Measurements from ENCODE around the gene SKIC8.
A peak's percentile ranks its signal among the peaks of the same experiment; 100 is the strongest.

SKIC8 gene

DNA sequence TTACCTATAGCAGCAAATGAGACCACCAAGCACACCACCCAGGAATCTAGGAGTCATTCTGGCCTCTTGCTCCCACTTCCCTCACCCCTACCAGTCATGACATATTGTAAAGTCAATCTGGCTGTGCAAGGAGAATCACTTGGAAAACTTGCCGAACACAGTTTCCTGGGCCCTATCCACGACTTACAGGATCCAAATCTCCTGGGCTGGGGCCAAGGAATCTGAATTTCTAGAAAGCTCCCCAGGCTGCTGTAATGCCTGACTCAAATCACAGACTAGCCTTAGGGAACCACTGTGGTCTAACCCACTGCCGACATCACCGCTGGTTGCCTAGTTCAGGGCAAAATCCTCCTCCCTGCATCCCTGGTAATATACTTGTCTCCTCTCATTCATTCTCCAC lies 36.6 kb upstream of the SKIC8 start:
- Histone ChIP-seq H3K36me3 (ENCODE audit: insufficient read depth, low read depth, low read length) (no peaks in the 10 kb centered on the region), H3K9me3 (ENCODE audit: insufficient read depth, low read depth, low read length) (no peaks in the 10 kb centered on the region), H3K4me3 (ENCODE audit: low read length) (no peak overlapping the region), H3K27me3 (ENCODE audit: insufficient read depth, low read length) (peaks cover 41% of the 10 kb centered on the region), H3K27ac (ENCODE audit: low read length) (no peak overlapping the region), H3K9ac (ENCODE audit: low read depth, low read length) (no peak overlapping the region), H3K4me1 (ENCODE audit: insufficient read depth, low read length) (peaks cover 9% of the 10 kb centered on the region; the same call in 1 of the 2 replicates)

GRCh38 chr15:78334845-78335244 lies 35.4 kb upstream of the SKIC8 start:
- Histone ChIP-seq H3K27me3 (ENCODE audit: insufficient read depth, low read length) (peaks cover 31% of the 10 kb centered on the region), H3K9me3 (ENCODE audit: insufficient read depth, low read depth, low read length) (no peaks in the 10 kb centered on the region), H3K4me3 (ENCODE audit: low read length) (no peak overlapping the region), H3K9ac (ENCODE audit: low read depth, low read length) (no peak overlapping the region), H3K27ac (ENCODE audit: low read length) (no peak overlapping the region), H3K4me1 (ENCODE audit: insufficient read depth, low read length) (peaks cover 8% of the 10 kb centered on the region; the same call in 1 of the 2 replicates), H3K36me3 (ENCODE audit: insufficient read depth, low read depth, low read length) (no peaks in the 10 kb centered on the region)

GRCh38 chr15:78329625-78330024 lies 30.2 kb upstream of the SKIC8 start:
- Histone ChIP-seq H3K9me3 (ENCODE audit: insufficient read depth, low read depth, low read length) (no peaks in the 10 kb centered on the region), H3K4me1 (ENCODE audit: insufficient read depth, low read length) (peaks cover 6% of the 10 kb centered on the region; the same call in 1 of the 2 replicates), H3K27ac (ENCODE audit: low read length) (no peak overlapping the region), H3K4me3 (ENCODE audit: low read length) (no peak overlapping the region), H3K9ac (ENCODE audit: low read depth, low read length) (no peak overlapping the region), H3K36me3 (ENCODE audit: insufficient read depth, low read depth, low read length) (no peaks in the 10 kb centered on the region), H3K27me3 (ENCODE audit: insufficient read depth, low read length) (no peaks in the 10 kb centered on the region)

DNA sequence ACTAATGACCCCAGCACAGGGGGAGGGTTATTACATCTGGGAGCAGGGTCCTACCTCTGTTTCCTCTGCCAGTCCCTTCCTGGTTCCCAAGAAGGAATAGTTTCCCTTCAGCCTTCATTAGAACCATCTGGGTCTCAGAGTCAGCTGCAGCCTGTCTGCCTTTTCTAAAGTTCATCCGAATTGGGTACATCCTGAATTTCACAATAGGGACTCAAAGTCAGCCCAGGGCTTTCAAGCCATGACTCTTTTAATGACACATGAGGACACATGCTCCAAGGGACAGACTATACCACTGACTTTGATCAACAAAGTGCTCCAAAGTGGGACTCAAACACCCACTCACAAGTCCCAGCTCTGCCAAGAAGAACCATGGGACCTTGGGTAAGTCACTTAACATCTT lies 28.1 kb upstream of the SKIC8 start:
- Histone ChIP-seq H3K36me3 (ENCODE audit: insufficient read depth, low read depth, low read length) (no peaks in the 10 kb centered on the region), H3K4me1 (ENCODE audit: insufficient read depth, low read length) (peaks cover 12% of the 10 kb centered on the region; the same call in 1 of the 2 replicates), H3K4me3 (ENCODE audit: low read length) (no peak overlapping the region), H3K27me3 (ENCODE audit: insufficient read depth, low read length) (no peaks in the 10 kb centered on the region), H3K9me3 (ENCODE audit: insufficient read depth, low read depth, low read length) (no peaks in the 10 kb centered on the region), H3K27ac (ENCODE audit: low read length) (no peak overlapping the region), H3K9ac (ENCODE audit: low read depth, low read length) (no peak overlapping the region)

DNA sequence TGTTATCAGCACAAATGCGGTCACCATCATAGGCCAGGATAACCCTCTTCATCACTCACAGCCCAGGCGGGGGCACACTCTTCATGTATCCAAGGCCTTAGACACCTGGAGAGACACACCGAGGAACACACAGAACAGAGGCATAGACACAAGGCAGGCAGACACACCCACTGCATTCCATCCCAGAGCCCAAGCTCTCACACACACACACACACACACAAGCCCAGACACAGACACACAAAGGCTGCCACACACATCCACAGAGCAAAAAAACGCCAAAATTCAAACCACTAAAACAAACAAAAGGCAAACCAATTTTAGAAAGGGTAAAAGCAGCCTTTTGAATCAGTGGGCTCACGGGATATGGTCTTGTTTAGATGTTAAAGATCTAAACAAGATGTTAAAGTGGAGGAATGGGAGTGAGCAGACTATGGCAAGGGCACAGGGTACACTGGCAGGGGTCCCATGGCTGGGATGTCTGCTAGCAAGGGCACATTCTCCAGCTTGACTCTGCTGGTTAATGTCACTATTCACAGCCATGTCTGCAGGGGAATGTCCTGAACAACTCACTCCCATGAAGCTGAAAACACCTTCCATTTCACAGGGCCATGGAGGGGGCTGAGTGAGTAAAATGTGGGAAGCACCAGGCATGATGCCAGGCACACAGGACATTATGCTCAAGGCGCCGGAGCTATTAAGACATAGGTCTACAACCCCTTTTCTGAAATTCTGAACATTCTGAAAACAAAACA lies 25.9 kb upstream of the SKIC8 start:
- no peak overlapping the region for H3K27ac ChIP-seq (ENCODE audit: low read length)
- H3K4me3 ChIP-seq (ENCODE audit: low read length): no peak overlapping the region
- H3K36me3 ChIP-seq (ENCODE audit: insufficient read depth, low read depth, low read length): no peaks in the 10 kb centered on the region
- no peaks in the 10 kb centered on the region for H3K9me3 ChIP-seq (ENCODE audit: insufficient read depth, low read depth, low read length)
- H3K4me1 ChIP-seq (ENCODE audit: insufficient read depth, low read length): peaks cover 19% of the 10 kb centered on the region
- no peak overlapping the region for H3K9ac ChIP-seq (ENCODE audit: low read depth, low read length)
- no peaks in the 10 kb centered on the region for H3K27me3 ChIP-seq (ENCODE audit: insufficient read depth, low read length)

DNA sequence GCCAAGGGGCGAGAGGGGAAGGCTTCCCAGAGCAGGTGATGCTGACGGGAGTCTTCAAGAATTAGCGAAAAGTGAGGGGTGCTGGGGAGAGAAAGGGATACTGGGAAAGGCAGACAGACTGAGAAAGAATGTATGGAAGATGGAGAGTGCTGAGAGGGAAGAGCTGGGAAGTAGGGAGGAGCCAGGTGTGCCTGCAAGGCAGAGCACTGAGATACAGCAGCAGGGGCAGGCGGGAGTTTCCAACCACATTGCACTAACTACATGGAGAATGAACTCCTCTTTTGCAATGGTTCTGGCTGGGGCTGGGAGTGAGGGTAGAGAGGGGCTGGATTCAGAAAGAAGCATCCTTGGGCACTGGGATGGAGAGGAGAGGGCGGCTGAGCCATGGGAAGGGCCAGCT lies 24.7 kb upstream of the SKIC8 start:
- Histone ChIP-seq H3K4me1 (ENCODE audit: insufficient read depth, low read length) (peaks cover 19% of the 10 kb centered on the region), H3K9me3 (ENCODE audit: insufficient read depth, low read depth, low read length) (no peaks in the 10 kb centered on the region), H3K27me3 (ENCODE audit: insufficient read depth, low read length) (no peaks in the 10 kb centered on the region)

DNA sequence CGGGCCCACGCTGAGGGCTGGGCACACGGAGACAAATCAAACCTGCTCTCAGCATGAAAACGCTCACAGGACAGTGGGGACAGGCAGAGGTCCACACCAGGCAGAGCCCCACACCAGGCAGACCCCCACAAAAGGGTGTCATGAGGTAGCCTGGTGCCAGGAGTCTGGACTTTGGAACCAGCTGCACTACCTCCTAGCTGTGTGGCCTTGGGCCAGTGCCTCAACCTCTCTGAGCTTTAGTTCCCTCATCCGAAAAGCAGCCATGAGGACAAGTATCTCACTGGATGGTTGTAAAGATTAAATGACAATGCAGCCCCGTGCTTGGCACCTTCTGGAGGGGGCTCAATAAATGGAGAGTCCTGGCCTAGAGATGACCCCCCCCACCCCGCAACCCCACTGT lies 24.3 kb upstream of the SKIC8 start:
- Histone ChIP-seq H3K4me1 (ENCODE audit: insufficient read depth, low read length) (peaks cover 19% of the 10 kb centered on the region), H3K9ac (ENCODE audit: low read depth, low read length) (no peak overlapping the region), H3K4me3 (ENCODE audit: low read length) (no peak overlapping the region), H3K36me3 (ENCODE audit: insufficient read depth, low read depth, low read length) (no peaks in the 10 kb centered on the region), H3K27ac (ENCODE audit: low read length) (no peak overlapping the region), H3K9me3 (ENCODE audit: insufficient read depth, low read depth, low read length) (no peaks in the 10 kb centered on the region), H3K27me3 (ENCODE audit: insufficient read depth, low read length) (no peaks in the 10 kb centered on the region)

More for the DNA sequence above, 24.7 kb upstream of the SKIC8 start:
- H3K27ac ChIP-seq (ENCODE audit: low read length): no peak overlapping the region
- no peak overlapping the region for H3K4me3 ChIP-seq (ENCODE audit: low read length)
- no peak overlapping the region for H3K9ac ChIP-seq (ENCODE audit: low read depth, low read length)
- H3K36me3 ChIP-seq (ENCODE audit: insufficient read depth, low read depth, low read length): no peaks in the 10 kb centered on the region

GRCh38 chr15:78322724-78323521 lies 23.5 kb upstream of the SKIC8 start:
- Histone ChIP-seq H3K4me3 (ENCODE audit: low read length) (no peak overlapping the region), H3K4me1 (ENCODE audit: insufficient read depth, low read length) (peaks cover 19% of the 10 kb centered on the region), H3K9me3 (ENCODE audit: insufficient read depth, low read depth, low read length) (no peaks in the 10 kb centered on the region), H3K27me3 (ENCODE audit: insufficient read depth, low read length) (no peaks in the 10 kb centered on the region), H3K9ac (ENCODE audit: low read depth, low read length) (peak overlapping the region; percentile 48; the same call in 1 of the 2 replicates), H3K36me3 (ENCODE audit: insufficient read depth, low read depth, low read length) (no peaks in the 10 kb centered on the region), H3K27ac (ENCODE audit: low read length) (no peak overlapping the region)

DNA sequence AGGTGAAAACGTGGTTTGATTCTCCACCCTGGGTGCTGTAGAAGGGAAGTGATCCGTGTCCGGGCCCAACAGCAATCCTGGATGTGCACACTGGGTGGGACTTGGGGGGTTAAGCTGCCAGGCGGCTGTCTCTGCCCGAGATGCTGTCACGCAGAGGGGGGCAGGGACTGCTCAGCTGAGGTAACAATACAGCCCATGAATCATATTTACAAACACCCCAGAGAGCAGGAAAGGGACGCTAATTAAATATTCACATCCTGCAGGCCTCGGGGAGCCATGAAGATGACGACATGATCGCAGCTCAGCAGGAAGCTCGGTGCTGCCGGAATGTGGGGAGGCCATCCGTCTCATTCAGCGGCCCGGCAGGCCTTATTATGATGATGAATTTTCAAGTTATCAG lies 22.8 kb upstream of the SKIC8 start:
- Histone ChIP-seq H3K27ac (ENCODE audit: low read length) (no peak overlapping the region), H3K9ac (ENCODE audit: low read depth, low read length) (peak overlapping the region; percentile 67; the same call in 1 of the 2 replicates), H3K27me3 (ENCODE audit: insufficient read depth, low read length) (no peaks in the 10 kb centered on the region), H3K4me1 (ENCODE audit: insufficient read depth, low read length) (peaks cover 19% of the 10 kb centered on the region), H3K36me3 (ENCODE audit: insufficient read depth, low read depth, low read length) (no peaks in the 10 kb centered on the region), H3K9me3 (ENCODE audit: insufficient read depth, low read depth, low read length) (no peaks in the 10 kb centered on the region), H3K4me3 (ENCODE audit: low read length) (no peak overlapping the region)

GRCh38 chr15:78321786-78322185 lies 22.4 kb upstream of the SKIC8 start:
- no peaks in the 10 kb centered on the region for H3K27me3 ChIP-seq (ENCODE audit: insufficient read depth, low read length)
- H3K4me1 ChIP-seq (ENCODE audit: insufficient read depth, low read length): peaks cover 23% of the 10 kb centered on the region
- no peaks in the 10 kb centered on the region for H3K36me3 ChIP-seq (ENCODE audit: insufficient read depth, low read depth, low read length)
- no peaks in the 10 kb centered on the region for H3K9me3 ChIP-seq (ENCODE audit: insufficient read depth, low read depth, low read length)
- H3K27ac ChIP-seq (ENCODE audit: low read length): no peak overlapping the region
- H3K4me3 ChIP-seq (ENCODE audit: low read length): no peak overlapping the region
- peak overlapping the region; percentile 67; the same call in 1 of the 2 replicates for H3K9ac ChIP-seq (ENCODE audit: low read depth, low read length)

DNA sequence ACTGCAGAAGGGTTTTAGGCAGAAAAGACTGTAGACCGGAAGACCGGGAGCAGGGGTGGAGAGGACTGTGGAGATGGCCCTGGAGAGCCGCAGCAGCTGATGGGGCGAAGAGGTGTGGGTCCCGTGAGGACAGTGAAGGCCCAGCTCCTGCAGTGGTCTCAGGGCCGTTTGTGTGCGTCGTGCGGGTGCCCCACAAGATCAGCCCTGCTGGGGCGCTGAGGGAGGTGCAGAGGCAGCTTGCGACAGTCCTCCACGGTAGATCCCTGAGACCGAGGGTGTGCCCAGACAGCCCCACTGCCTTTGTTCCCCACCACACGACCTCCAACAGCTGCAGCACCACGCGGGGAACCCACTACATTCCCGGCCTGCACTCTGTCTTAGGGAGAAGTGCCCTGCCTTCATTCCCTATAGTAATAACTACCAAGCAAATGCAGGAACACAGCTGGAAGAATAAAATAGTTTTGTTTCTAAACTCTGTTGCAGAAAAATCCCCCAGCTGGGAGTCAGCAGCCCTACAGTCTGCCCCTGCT lies 21.7 kb upstream of the SKIC8 start:
- no peak overlapping the region for H3K27ac ChIP-seq (ENCODE audit: low read length)

More for the DNA sequence above, 21.7 kb upstream of the SKIC8 start:
- Histone ChIP-seq H3K36me3 (ENCODE audit: insufficient read depth, low read depth, low read length) (no peaks in the 10 kb centered on the region), H3K4me3 (ENCODE audit: low read length) (no peak overlapping the region), H3K4me1 (ENCODE audit: insufficient read depth, low read length) (peaks cover 30% of the 10 kb centered on the region), H3K9me3 (ENCODE audit: insufficient read depth, low read depth, low read length) (no peaks in the 10 kb centered on the region), H3K27me3 (ENCODE audit: insufficient read depth, low read length) (no peaks in the 10 kb centered on the region), H3K9ac (ENCODE audit: low read depth, low read length) (no peak overlapping the region)
